H54 (cell line): ENCODE measurements around the gene HPS1.

Source experiments
- DNase-seq: peaks from one replicate; pipeline ENCODE4 v3.0.0; 2011; ENCODE audit warnings: low spot score, mixed read lengths; ENCODE audit not compliant: insufficient read length
- FAIRE-seq: peaks from 3 replicates; lab custom pipeline; 2011; peaks lifted over from hg19 to GRCh38; lab: Jason Lieb, UNC
- POLR2A ChIP-seq: IDR thresholded peaks from 2 replicates; pipeline ENCODE4 v1.6.1; 2011; ENCODE audit warnings: low read depth, mild to moderate bottlenecking, low read length

The HPS1 gene

DNA sequence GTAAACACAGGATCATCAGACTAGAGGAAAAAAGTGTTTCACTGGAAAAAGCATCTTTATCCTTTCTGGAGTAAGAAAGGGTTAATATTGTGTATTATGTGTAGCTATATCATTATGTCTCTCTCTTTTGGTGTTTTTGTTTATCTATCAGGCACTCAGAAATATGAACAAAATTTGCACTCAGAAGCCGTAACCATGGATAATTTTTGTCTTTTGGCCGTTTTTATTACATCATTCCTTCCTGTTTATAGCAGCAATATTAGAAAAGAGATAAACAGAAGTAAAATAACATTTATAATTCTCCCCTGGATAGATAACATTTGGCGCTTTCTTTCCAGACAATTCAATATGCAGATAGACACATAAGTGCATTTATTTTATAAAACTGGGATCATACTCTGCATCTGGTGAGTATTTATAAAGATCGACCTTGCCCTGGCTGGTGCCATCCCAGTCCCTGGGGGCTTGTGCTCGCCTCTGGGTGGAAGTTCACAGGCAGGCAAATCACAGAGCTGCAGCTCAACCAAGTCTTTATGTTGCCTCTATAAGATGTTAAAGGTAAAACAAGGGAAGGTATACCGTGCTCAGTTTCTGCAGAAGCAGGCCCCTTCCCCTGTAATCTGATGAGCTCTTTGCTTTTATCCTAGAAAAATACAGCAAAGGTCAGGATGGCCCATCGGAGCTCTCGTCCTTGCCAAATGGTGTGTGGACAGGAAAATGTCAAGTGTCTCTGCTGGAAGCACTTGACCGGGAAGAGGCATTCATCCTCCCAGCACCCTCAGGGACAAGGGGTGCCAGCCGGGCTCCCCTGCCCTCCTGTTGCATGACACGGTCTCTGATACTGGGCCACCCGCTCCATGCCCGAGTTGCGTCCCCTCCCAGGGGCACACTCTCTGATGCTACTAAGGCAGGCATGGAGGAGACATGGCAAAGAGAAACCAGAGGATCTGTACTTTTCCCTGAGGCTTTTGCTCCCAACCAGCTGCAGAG is 75.6 kb downstream of the HPS1 start:
- DNase-seq: no peak
- FAIRE-seq: no peak
- TF ChIP-seq POLR2A: no peak

DNA sequence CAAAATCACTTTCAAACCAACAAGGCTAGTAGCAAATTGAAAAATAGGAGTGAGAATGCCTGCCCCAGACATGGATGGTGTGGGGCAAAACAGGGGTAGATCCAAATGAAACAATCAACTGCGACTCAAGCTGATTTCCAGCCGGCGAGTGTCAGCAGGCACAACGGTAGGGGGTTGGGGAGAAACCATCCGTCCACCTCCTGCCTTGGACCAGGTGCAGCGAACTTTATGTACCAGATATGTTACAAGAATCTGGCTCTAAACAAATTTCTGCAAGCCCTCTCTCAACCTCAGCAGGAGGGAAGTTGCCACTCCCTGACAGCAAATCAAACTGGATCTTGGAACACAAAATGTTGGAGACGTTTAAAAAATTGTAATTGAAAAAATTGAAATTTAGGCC is 76.9 kb downstream of the HPS1 start:
- TF ChIP-seq POLR2A: no peak
- no peak for FAIRE-seq
- no peak for DNase-seq

DNA sequence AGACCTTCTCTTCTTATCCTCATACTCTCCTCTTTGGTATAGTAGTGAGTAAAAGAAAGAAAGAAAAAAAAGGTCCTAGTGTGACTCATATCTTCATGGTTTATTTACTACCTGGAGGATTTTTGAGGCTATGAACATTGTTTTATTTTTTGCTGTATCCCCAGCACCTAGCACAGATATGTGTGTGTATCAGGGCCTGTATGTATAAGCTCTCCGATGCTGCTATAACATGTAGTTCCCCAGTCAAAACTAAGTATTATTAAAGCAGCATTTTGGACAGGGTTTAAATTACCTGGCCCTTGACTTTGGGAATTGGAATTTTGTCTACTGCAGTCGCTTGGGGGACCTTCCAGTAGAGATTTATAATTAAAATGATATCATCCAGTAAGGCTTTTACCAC is 78.1 kb downstream of the HPS1 start:
- TF ChIP-seq POLR2A: no peak
- FAIRE-seq (no peak), DNase-seq (no peak)

DNA sequence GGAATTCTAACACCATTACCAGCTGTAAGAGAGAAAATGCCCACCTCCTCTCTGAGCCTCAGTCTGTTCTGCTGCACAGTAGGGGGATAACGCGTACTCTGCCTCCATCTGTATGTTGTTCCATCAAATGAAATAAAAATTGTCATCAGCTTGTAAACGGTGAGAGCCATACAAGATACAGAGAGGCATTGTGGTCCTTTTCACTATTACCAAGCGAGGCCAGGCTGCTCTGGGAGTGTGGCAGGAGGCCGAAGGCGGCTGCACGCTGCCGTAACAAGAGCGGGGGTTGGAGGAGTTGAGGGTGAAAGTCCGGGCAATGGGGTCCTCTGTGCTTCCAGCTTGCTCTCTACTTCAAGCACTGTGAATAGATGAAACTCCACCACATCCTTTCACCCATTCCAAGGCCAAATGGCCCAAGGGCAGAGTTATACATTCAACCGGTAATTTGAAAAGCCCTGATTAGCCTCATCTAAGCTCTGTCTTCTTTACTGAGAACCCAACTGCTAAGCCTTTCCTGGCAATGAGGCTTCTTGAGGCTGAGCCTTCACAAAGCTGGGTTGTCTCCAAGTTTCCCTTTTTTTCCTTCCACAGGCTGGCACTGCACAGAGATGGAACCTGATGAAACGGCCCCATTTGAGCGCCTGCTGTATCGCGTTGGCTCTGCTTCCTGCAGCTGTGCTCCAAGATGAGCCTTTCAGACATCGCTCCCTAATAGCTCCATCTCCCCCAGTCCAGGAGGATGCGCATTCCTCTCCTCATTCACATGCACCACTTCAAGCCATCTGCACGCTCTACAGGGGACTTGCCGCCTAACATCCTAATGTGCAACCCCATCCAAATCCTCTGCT is 78.9 kb downstream of the HPS1 start:
- FAIRE-seq (no peak), DNase-seq (no peak)
- no peak for TF ChIP-seq POLR2A
